ENCODE results near the gene PAX5.
A peak's percentile ranks its signal among the peaks of the same experiment; 100 is the strongest.

PAX5 gene

DNA sequence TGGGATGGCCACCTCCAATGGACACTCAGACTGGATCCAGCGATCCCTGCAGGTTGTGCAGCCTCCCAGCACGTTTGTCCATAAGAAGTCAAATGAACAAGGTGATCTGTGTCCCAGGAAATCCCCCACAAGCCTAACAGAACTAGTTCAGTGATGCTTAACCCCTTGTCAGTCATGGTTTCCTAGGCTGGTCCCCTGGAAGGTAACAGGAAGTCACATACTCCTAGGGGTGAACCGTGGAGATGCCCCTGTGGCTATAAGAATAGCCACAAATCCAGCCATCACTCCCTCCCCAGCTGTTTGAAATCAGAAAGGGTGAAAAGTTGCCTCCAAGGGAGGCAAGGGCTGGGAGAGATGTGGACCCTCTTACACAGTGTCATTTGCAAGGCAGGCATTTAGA is 22.5 kb downstream of the PAX5 start:
- no peak for DNase-seq

DNA sequence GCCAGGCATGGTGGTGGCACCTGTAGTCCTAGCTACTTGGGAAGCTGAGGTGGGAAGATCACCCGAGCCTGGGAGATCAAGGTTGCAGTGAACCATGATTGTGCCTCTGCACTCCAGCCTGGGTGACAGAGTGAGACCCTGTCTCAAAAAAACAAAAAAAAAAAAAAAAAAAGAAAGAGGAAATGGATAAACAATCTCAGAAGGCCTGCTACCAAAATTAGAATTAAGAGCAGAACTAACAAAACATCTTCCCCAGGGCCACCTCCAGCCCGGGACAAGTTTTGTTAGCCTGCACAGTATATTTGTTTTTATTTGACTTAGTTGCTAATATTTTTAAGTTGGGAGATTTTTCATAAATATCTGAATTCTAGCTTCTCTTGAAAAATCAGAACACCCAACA is 23.1 kb downstream of the PAX5 start:
- DNase-seq = no peak

- DNase-seq = no peak
Observed at GRCh38 chr9:37010180-37010579, 23.9 kb downstream of the PAX5 start.

- DNase-seq = no peak
Observed at GRCh38 chr9:37007295-37007694, 26.8 kb downstream of the PAX5 start.

GRCh38 chr9:37005517-37006140 is 28.4 kb downstream of the PAX5 start:
- DNase-seq = no peak

DNA sequence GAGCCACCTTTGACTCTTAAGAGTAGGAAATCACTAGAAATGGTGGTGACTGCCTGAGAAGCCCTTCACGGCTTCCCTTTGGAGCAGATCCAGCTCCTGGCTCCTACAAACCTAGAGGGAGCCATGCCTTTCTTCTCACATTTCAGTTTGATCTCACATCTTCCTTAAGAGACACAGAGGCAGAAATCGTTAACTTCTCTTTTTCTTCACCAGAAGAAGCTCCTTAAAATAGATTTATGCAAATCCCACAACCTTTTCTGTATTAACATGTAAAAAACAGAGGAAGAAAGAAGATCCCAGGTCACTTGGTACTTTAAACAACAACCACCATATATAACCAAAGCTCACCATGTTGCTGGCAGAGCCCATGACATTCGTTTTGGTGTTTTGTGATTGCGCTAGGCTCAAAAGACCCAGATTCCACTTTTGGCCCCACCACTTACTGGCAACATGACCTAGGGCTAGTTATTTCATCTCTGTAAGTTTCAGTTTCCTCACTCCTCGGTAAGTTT is 29.6 kb downstream of the PAX5 start:
- peak; percentile 73 for DNase-seq

- DNase-seq = no peak
Observed at GRCh38 chr9:37002413-37003217, 31.5 kb downstream of the PAX5 start.

DNA sequence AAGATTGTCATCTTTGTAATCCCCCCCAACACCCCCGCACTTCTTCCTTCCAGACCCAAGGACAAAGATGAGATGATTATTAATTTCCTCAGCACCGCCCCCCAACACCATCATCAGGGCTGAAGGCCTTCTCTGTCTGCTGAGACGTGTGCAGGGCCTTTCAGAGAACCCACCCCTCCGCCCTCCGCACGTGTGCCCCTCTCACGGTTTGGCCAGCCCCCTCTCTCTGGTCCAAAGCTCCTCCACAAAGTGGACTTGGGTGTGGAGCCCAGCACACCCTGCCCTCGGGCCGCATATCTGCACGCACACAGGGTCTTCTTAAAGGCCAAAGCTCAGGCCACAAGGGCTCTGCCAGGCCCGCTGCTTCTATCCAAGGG is 32.0 kb downstream of the PAX5 start:
- no peak for DNase-seq

- no peak for DNase-seq
Observed at GRCh38 chr9:37001459-37001858, 32.6 kb downstream of the PAX5 start.

DNA sequence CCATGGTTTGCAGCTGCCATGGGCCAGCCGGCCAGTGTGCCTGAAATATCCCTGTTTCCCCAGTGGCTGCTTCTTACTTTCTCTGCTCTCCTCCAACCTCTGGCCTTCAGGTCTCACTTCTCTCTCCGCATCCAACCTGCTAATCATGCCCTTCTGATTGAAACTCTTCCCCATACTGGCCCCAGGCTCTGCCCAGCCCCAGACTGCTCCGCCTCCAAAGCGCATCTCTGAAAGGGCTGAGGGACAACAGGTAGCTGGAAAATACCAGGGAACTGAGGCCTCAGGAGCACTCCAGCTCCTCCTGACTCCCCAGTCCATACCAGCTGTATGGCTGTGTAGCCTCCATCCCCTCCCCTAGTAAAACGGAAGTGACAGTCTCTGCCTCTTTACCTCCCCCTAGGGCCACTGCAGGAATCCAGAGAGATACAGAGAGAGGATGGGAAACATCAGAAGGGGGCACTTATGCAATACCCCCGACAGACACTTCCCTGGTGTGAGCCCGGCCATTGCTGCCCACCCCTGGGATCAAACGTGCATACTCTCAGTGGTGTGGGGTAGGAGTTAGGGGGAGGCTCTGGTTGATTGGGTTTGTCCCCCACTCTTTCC is 34.2 kb downstream of the PAX5 start:
- no peak for DNase-seq

DNA sequence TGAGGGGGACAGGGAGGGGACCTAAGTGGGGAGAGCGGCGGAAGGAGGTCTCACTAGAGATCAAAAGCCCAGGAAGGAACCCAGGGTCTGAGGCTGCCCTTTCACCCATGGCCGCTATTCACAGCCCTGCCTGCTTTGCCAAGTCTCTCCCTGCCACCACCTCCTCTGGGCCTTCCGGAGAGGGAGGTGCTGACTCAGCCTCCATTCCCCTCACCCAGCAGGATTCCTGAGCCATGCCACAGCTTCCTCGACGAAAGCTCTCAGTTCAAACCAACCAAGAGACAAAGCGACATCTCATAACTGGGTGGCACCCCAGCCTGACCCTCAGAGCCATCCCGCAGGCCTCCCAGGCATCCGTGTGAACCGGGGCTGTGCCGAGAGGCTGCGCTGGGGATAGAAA is 36.7 kb downstream of the PAX5 start:
- DNase-seq = no peak

- DNase-seq = no peak
Observed at GRCh38 chr9:36996706-36997086, 37.4 kb downstream of the PAX5 start.

GRCh38 chr9:36995927-36996705 is 38.0 kb downstream of the PAX5 start:
- peak; percentile 61 for DNase-seq

GRCh38 chr9:36993933-36994764 is 39.9 kb downstream of the PAX5 start:
- DNase-seq = no peak

DNA sequence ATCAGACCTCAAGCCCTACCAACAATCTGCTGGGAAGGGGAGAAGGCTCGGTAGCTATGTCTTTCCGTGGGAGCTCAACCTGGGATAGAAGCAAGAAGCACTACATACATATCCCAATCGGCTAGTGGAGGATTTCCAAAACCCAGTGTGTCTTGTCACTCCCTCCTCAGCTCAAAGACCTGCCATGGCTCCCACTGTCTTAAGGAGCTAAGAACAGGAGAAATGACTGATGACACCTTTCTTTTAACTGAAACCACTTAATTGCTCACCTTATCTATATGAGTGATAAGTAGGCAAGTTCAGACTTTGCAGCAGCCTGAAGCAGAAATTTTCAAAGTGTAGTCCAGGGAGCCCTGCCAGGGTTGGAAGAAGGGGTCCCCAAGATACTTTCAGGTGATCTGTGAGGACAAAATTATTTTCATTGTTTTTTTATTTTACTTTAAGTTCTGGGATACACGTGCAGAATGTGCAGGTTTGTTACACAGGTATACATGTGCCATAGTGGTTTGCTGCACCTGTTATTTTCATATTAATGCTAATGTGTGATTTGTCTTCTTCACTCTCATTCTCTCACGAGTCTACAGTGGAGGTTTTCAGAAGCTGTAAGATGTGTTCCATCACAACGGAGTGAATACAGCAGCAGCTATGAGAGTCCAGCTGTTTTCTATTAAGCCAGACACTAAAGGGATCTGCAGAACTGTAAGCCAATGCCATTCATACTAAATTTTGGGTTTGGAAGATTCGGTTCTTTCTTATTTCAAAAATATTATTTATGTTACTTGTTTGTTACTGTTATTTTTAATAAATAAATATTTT is 41.4 kb downstream of the PAX5 start:
- no peak for DNase-seq

DNA sequence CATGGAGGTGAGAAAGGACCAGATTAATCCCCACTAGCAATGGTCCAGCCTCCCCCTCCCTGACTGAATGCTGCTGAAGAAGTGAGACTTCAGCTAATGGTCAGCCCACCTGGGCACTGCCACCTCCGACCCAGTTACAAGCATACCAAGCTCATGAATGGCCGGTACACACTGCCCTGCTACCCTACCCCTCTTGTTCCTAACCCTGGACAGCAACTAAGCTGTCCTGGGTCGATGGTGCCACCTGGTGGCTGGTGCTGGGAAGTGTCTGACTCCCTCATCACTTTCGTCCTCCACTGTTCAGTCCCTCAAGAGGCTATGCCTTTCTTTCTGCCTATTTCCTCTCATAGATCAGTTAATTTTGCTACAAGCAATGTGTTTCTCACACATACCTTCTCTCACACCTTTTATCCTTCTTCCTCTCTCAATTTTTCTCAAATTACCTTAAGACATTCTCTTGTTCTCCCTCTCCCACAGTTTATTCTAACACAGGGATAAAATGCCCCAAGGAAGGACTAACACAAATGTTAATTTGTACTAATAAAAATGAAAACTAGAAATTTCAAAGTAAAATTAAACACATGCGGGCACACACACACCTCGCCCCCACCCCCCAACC is 42.4 kb downstream of the PAX5 start:
- DNase-seq = peak; percentile 30

DNA sequence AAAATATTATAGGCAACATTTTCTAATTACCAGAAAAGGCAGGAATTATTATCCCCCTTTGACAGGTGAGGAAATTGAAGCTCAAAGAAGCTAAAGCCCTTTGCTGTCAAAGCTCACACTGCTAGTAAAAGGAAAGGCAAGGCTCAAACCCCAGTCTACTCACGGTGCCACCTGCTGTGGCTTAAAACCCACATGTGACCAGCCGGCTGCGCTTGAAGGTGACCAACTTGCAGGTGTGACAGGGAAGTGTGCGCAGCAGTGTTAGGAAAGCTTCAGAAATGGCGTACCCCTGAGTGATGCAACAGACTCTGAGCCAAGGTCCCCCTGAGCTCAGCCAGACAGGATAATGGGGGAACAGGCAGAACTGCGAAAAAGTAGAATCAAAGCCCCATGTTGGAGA is 45.2 kb downstream of the PAX5 start:
- no peak for DNase-seq

- no peak for DNase-seq
Observed at GRCh38 chr9:36987891-36988290, 46.2 kb downstream of the PAX5 start.

- DNase-seq = no peak
Observed at GRCh38 chr9:36987409-36987808, 46.7 kb downstream of the PAX5 start.

- DNase-seq = no peak
Observed at GRCh38 chr9:36986468-36987408, 47.3 kb downstream of the PAX5 start.

Data from NCI-H2029 (cell line).